ENCODE results near the gene SOSTDC1.

The SOSTDC1 gene

DNA sequence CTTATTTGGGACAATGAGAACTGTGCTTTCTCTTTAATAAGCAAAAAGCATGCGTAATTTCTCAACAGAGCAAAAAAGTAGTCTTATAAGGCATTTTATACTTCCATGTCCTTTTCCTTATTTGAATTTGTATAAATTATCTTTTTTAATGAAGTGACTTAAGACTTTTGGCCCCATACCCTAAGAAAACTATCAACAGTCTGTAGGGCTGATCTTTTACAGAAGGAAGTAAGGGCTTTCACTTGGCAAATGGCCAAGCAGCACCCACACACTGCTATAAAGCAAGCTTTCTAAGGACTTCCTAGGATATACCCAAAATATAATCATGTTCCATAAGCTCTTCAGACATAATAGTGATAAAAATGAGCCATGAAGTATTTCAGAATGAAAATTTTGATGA is 47.6 kb downstream of the SOSTDC1 start:
- DNase-seq, result no peak

DNA sequence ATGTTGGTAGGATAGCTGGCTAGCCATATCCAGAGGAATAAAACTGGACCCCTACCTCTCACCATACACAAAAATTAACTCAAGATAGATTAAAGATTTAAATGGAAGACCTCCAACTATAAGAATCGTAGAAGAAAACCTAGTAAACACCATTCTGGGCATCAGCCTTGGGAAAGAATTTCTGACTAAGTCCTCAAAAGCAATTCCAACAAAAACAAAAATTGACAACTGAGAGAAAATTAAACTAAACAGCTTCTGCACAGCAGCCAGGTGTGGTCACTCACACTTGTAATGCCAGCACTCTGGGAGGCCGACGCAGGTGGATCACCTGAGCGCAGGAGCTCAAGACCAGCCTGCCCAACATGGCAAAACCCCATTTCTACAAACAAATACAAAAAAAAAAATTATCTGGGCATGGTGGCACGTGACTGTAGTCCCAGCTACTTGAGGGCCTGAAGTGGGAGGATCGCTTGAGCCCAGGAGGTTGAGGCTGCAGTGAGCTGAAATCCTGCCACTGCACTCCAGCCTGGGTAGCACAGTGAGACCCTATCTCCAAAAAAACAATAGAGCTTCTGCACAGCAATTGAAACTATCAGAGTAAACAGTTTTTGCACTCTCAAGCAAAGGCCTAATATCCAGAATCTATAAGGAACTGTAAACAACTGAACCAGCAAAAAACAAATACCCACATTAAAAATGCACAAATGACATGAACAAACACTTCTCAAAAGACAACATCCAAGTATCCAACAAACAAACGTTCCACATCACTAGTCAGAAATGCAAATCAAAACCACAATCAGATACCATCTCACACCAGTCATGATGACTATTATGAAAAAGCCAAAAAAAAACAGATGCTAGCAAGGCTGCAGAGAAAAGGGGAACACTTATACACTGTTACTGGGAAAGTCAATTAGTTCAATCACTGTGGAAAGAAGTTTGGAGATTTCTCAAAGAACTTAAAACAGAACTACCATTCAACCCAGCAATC is 49.0 kb downstream of the SOSTDC1 start:
- no peak for DNase-seq

DNA sequence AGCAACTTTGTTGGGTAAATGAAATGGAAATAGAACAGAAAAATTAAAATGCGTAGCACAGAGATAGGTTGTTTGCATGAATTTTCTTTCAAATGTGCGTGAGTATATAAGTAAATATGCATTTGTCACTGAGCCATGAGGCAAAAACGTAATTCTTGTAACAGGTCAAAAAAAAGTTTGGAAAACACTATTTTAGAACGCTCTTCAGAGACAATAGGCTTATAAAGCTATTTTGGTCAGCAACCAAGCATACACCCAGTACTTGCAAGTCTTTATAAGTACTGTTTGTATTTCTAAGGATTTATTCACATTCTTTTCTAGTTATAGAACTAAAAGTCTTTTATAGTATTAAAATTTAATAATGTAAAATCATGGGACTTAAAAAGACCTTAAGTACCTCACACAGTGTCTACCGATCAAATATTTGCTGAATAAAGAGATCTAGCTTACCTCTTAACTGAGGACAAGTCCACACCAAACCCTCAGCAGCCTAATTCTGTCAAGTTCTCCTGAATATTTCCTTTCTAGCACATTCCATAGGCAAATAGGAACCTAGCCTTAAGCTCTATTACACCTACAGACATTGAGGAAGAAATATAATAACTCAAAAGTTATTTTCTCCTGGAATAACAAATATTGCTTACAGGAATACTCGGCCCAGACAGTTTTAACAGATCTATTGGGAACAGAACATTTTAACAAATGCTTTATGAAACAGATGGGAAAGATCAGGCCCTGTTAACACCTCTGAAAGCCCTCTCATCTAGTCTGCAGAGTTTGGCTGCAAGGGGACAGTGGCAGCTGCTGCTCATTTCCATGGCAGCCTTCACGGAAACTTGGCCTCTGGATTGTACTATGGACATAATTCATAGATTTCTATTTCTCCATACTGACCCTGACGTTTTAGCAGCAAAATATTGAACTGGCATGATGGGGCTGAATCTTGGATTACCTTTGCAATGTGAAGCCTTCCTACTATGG is 53.0 kb downstream of the SOSTDC1 start:
- DNase-seq, result no peak
